ENCODE data around the gene HSPBAP1. TPM values are rescaled to one million over a fixed set of nuclear protein-coding genes. Genes with fewer than 3 reads are reported as not detected.

Gene HSPBAP1
- total RNA-seq = 13.2 TPM
- 5.7 TPM for polyA plus RNA-seq

- peak within 1 kb of the TSS; percentile 72 for H3K4me3 ChIP-seq (ENCODE audit: low read depth, low read length)
- DNase-seq (ENCODE audit: extremely low spot score) = peak; percentile 75
- under 1% methylated on average over 46 of the region's 46 CpGs for WGBS
- peak within 1 kb of the TSS; percentile 95 for H3K27ac ChIP-seq (ENCODE audit: low read depth)
- H3K4me1 ChIP-seq (ENCODE audit: insufficient read depth) = peaks cover 2% of the 10 kb centered on the region
- no peaks in the 10 kb centered on the region for H3K36me3 ChIP-seq (ENCODE audit: insufficient read depth)
These were observed at the start of gene HSPBAP1 for GRCh38 chr3:122793568-122794416. HSPBAP1 (minus strand) TSS chr3:122793831; CDS start chr3:122793680, 151 bp downstream.

GRCh38 chr3:122835590-122835989, 42.0 kb upstream of the HSPBAP1 start:
- no peak for DNase-seq (ENCODE audit: extremely low spot score)
- Histone ChIP-seq H3K36me3 (ENCODE audit: insufficient read depth) (no peaks in the 10 kb centered on the region), H3K4me1 (ENCODE audit: insufficient read depth) (no peaks in the 10 kb centered on the region), H3K4me3 (ENCODE audit: low read depth, low read length) (no peak overlapping the region), H3K27ac (ENCODE audit: low read depth) (no peak overlapping the region)
- WGBS = 97% methylated on average over 2 of the region's 2 CpGs

GRCh38 chr3:122828281-122828680, 34.6 kb upstream of the HSPBAP1 start:
- no peak overlapping the region for H3K27ac ChIP-seq (ENCODE audit: low read depth)
- DNase-seq (ENCODE audit: extremely low spot score) = no peak
- peaks cover 1% of the 10 kb centered on the region for H3K36me3 ChIP-seq (ENCODE audit: insufficient read depth)
- H3K4me1 ChIP-seq (ENCODE audit: insufficient read depth) = no peaks in the 10 kb centered on the region
- WGBS = 93% methylated on average over 4 of the region's 4 CpGs
- H3K4me3 ChIP-seq (ENCODE audit: low read depth, low read length) = no peak overlapping the region

GRCh38 chr3:122826278-122826677, 32.6 kb upstream of the HSPBAP1 start:
- Histone ChIP-seq H3K4me1 (ENCODE audit: insufficient read depth) (no peaks in the 10 kb centered on the region), H3K4me3 (ENCODE audit: low read depth, low read length) (no peak overlapping the region), H3K36me3 (ENCODE audit: insufficient read depth) (peaks cover 1% of the 10 kb centered on the region), H3K27ac (ENCODE audit: low read depth) (no peak overlapping the region)
- WGBS = 100% methylated on average over 1 of the region's 1 CpG
- no peak for DNase-seq (ENCODE audit: extremely low spot score)

GRCh38 chr3:122825460-122825859, 31.8 kb upstream of the HSPBAP1 start:
- no peaks in the 10 kb centered on the region for H3K4me1 ChIP-seq (ENCODE audit: insufficient read depth)
- no peak overlapping the region for H3K4me3 ChIP-seq (ENCODE audit: low read depth, low read length)
- H3K36me3 ChIP-seq (ENCODE audit: insufficient read depth) = peaks cover 1% of the 10 kb centered on the region
- 57% methylated on average over 4 of the region's 4 CpGs for WGBS
- no peak for DNase-seq (ENCODE audit: extremely low spot score)
- H3K27ac ChIP-seq (ENCODE audit: low read depth) = peak overlapping the region; percentile 45

- no peak for DNase-seq (ENCODE audit: extremely low spot score)
- no peak overlapping the region for H3K27ac ChIP-seq (ENCODE audit: low read depth)
- peaks cover 1% of the 10 kb centered on the region for H3K36me3 ChIP-seq (ENCODE audit: insufficient read depth)
- H3K4me3 ChIP-seq (ENCODE audit: low read depth, low read length) = no peak overlapping the region
- H3K4me1 ChIP-seq (ENCODE audit: insufficient read depth) = no peaks in the 10 kb centered on the region
- WGBS = 77% methylated on average over 7 of the region's 7 CpGs
These were observed 31.1 kb upstream of the HSPBAP1 start for GRCh38 chr3:122824465-122825381.

GRCh38 chr3:122816587-122816986, 23.0 kb upstream of the HSPBAP1 start:
- Histone ChIP-seq H3K4me1 (ENCODE audit: insufficient read depth) (no peaks in the 10 kb centered on the region), H3K36me3 (ENCODE audit: insufficient read depth) (no peaks in the 10 kb centered on the region), H3K27ac (ENCODE audit: low read depth) (no peak overlapping the region), H3K4me3 (ENCODE audit: low read depth, low read length) (no peak overlapping the region)
- 94% methylated on average over 2 of the region's 2 CpGs for WGBS
- DNase-seq (ENCODE audit: extremely low spot score) = no peak

GRCh38 chr3:122810734-122811133, 17.1 kb upstream of the HSPBAP1 start:
- H3K4me3 ChIP-seq (ENCODE audit: low read depth, low read length) = no peak overlapping the region
- H3K36me3 ChIP-seq (ENCODE audit: insufficient read depth) = no peaks in the 10 kb centered on the region
- no peak for DNase-seq (ENCODE audit: extremely low spot score)
- no peak overlapping the region for H3K27ac ChIP-seq (ENCODE audit: low read depth)
- no peaks in the 10 kb centered on the region for H3K4me1 ChIP-seq (ENCODE audit: insufficient read depth)

GRCh38 chr3:122803977-122804376, 10.3 kb upstream of the HSPBAP1 start:
- DNase-seq (ENCODE audit: extremely low spot score) = no peak
- 87% methylated on average over 2 of the region's 2 CpGs for WGBS
- H3K27ac ChIP-seq (ENCODE audit: low read depth) = no peak overlapping the region

GRCh38 chr3:122802323-122802722, 8.7 kb upstream of the HSPBAP1 start:
- Histone ChIP-seq H3K36me3 (ENCODE audit: insufficient read depth) (no peaks in the 10 kb centered on the region), H3K4me1 (ENCODE audit: insufficient read depth) (no peaks in the 10 kb centered on the region), H3K4me3 (ENCODE audit: low read depth, low read length) (no peak overlapping the region), H3K27ac (ENCODE audit: low read depth) (no peak overlapping the region)
- 97% methylated on average over 1 of the region's 1 CpG for WGBS
- DNase-seq (ENCODE audit: extremely low spot score) = no peak

More at GRCh38 chr3:122803977-122804376, 10.3 kb upstream of the HSPBAP1 start:
- H3K4me1 ChIP-seq (ENCODE audit: insufficient read depth) = no peaks in the 10 kb centered on the region
- no peaks in the 10 kb centered on the region for H3K36me3 ChIP-seq (ENCODE audit: insufficient read depth)
- H3K4me3 ChIP-seq (ENCODE audit: low read depth, low read length) = no peak overlapping the region

GRCh38 chr3:122800706-122801237, 7.1 kb upstream of the HSPBAP1 start:
- DNase-seq (ENCODE audit: extremely low spot score) = no peak
- 86% methylated on average over 3 of the region's 3 CpGs for WGBS

GRCh38 chr3:122800031-122800430, 6.4 kb upstream of the HSPBAP1 start:
- DNase-seq (ENCODE audit: extremely low spot score) = no peak
- no peaks in the 10 kb centered on the region for H3K36me3 ChIP-seq (ENCODE audit: insufficient read depth)
- H3K27ac ChIP-seq (ENCODE audit: low read depth) = no peak overlapping the region
- whole genome bisulfite sequencing = 91% methylated on average over 1 of the region's 1 CpG
- H3K4me3 ChIP-seq (ENCODE audit: low read depth, low read length) = no peak overlapping the region
- no peaks in the 10 kb centered on the region for H3K4me1 ChIP-seq (ENCODE audit: insufficient read depth)

More at GRCh38 chr3:122800706-122801237, 7.1 kb upstream of the HSPBAP1 start:
- Histone ChIP-seq H3K4me1 (ENCODE audit: insufficient read depth) (no peaks in the 10 kb centered on the region), H3K36me3 (ENCODE audit: insufficient read depth) (no peaks in the 10 kb centered on the region), H3K27ac (ENCODE audit: low read depth) (no peak overlapping the region), H3K4me3 (ENCODE audit: low read depth, low read length) (no peak overlapping the region)

- Histone ChIP-seq H3K36me3 (ENCODE audit: insufficient read depth) (no peaks in the 10 kb centered on the region), H3K27ac (ENCODE audit: low read depth) (no peak overlapping the region), H3K4me1 (ENCODE audit: insufficient read depth) (no peaks in the 10 kb centered on the region), H3K4me3 (ENCODE audit: low read depth, low read length) (no peak overlapping the region)
- WGBS = 79% methylated on average over 2 of the region's 2 CpGs
- DNase-seq (ENCODE audit: extremely low spot score) = no peak
These were observed 5.7 kb upstream of the HSPBAP1 start for GRCh38 chr3:122799322-122799721.

Data from urinary bladder (tissue), 4 donors.